GM12864 (cell line): ENCODE data around the gene APIP.
"Not testable (repeated sequence)": the region's sequence is repeated elsewhere in the genome, so short reads cannot be mapped to it uniquely, and the experiment has no call there.

Experiments used
- DNase-seq: peaks from one replicate; pipeline ENCODE4 v3.0.0-alpha.2; 2011; ENCODE audit warnings: low read depth
- H3K4me3 ChIP-seq: 2 replicates; pipeline ENCODE4 v1.5.1; 2011; ENCODE audit warnings: mild to moderate bottlenecking, low read depth, low read length, control low read depth
- CTCF ChIP-seq: IDR thresholded peaks from 2 replicates; pipeline ENCODE4 v1.5.1; 2011; ENCODE audit warnings: low read depth, mild to moderate bottlenecking, moderate library complexity, low read length, control low read depth, inconsistent platforms; ENCODE audit errors: missing control alignments

Gene APIP

GRCh38 chr11:34926101-34926830 is 10.1 kb upstream of the APIP start:
- H3K4me3 ChIP-seq, result no peak overlapping the region
- no peak for DNase-seq
- peak; percentile 44 for TF ChIP-seq CTCF

- DNase-seq, result no peak
- no peak overlapping the region for H3K4me3 ChIP-seq
- TF ChIP-seq CTCF, result no peak
These were observed 8.5 kb upstream of the APIP start for GRCh38 chr11:34924714-34925113.

GRCh38 chr11:34921156-34921555 is 5.0 kb upstream of the APIP start:
- no peak for DNase-seq
- TF ChIP-seq CTCF, result no peak
- H3K4me3 ChIP-seq, result no peak overlapping the region

GRCh38 chr11:34916843-34917770 is 928 bp upstream of the APIP start:
- no peak for DNase-seq

GRCh38 chr11:34915136-34916014 is 804 bp downstream of the APIP start:
- DNase-seq, result no peak
- TF ChIP-seq CTCF, result no peak

More at GRCh38 chr11:34916843-34917770, 928 bp upstream of the APIP start:
- peak overlapping the region; percentile 97 for H3K4me3 ChIP-seq
- no peak for TF ChIP-seq CTCF

GRCh38 chr11:34913556-34913955 is 2.6 kb downstream of the APIP start:
- not testable (repeated sequence) for DNase-seq, H3K4me3 ChIP-seq

More at GRCh38 chr11:34915136-34916014, 804 bp downstream of the APIP start:
- peak overlapping the region; percentile 97 for H3K4me3 ChIP-seq
